ENCODE results near the gene SP2.

DNA sequence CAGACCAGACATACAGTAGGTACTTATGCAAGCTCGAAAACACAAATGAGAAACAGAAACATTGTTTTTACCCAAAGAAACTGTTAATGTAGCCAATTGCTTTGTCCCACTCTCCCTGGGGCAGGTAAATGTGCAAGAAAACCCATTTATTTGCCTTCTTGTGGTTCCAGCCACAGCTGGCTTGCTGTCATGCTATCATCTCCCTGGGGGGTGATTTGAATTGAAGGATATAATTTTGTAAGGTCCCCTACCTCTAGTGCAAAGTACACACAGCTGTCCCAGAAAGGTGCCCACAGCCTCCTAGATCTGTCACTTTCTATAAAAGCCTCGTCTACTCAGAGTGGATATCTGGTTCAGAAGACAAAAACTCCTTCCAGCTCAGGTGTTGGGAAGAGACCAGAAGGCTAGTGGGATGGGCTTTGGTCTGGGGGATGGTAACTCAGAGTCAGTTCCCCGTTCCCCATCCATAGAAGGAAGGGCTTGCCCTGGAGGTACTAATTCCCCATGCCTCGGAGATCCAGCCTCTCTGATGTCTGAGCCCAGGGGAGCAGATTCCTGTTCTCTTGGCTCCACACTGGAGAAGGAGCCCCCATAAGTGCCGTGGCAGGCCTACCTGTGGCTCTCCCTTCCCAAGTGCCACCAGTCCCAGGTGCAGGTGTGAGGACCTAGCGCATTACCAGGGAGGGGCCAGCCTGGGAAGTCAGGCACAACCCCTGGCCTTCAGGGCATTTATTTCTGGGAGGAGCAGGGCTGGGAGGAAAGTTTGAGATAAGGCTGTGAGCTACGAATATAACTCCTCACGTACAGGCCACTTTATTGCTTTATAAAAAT lies 64.0 kb downstream of the SP2 start:
- TF ChIP-seq, protein P1, sequence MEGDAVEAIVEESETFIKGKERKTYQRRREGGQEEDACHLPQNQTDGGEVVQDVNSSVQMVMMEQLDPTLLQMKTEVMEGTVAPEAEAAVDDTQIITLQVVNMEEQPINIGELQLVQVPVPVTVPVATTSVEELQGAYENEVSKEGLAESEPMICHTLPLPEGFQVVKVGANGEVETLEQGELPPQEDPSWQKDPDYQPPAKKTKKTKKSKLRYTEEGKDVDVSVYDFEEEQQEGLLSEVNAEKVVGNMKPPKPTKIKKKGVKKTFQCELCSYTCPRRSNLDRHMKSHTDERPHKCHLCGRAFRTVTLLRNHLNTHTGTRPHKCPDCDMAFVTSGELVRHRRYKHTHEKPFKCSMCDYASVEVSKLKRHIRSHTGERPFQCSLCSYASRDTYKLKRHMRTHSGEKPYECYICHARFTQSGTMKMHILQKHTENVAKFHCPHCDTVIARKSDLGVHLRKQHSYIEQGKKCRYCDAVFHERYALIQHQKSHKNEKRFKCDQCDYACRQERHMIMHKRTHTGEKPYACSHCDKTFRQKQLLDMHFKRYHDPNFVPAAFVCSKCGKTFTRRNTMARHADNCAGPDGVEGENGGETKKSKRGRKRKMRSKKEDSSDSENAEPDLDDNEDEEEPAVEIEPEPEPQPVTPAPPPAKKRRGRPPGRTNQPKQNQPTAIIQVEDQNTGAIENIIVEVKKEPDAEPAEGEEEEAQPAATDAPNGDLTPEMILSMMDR (IDR thresholded peaks at IDR 0.05): no peak
- TF ChIP-seq POLR2A (IDR thresholded peaks at IDR 0.05): no peak
